GM12872 (cell line): Measurements from ENCODE around the gene RCSD1.

Source experiments
- TF ChIP-seq, protein P1 (sequence below): IDR thresholded peaks from 3 replicates; pipeline ENCODE4 v1.5.1; 2011; ENCODE audit warnings: low read depth, mild to moderate bottlenecking, low read length, moderate library complexity; ENCODE audit not compliant: insufficient read depth

The RCSD1 gene

DNA sequence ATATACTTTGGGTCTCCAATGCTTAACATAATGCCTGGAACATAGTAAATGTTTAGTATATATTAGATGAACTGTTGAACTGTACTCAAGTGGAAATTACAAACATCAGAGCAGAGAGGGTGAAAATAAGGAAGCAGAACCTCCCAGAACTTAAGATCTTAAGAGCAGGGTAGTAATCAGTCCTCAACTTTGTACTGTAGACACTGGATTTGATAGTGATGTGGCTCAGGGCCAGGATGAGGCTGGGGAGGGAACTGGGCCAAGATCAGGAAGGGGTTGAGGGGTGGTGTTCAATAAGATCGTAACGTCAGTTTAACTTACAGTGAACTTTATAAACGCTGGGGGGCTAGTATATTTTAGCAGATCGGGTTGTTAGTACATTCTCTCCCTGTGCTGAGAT, 107.1 kb downstream of the RCSD1 start:
- TF ChIP-seq, protein P1, sequence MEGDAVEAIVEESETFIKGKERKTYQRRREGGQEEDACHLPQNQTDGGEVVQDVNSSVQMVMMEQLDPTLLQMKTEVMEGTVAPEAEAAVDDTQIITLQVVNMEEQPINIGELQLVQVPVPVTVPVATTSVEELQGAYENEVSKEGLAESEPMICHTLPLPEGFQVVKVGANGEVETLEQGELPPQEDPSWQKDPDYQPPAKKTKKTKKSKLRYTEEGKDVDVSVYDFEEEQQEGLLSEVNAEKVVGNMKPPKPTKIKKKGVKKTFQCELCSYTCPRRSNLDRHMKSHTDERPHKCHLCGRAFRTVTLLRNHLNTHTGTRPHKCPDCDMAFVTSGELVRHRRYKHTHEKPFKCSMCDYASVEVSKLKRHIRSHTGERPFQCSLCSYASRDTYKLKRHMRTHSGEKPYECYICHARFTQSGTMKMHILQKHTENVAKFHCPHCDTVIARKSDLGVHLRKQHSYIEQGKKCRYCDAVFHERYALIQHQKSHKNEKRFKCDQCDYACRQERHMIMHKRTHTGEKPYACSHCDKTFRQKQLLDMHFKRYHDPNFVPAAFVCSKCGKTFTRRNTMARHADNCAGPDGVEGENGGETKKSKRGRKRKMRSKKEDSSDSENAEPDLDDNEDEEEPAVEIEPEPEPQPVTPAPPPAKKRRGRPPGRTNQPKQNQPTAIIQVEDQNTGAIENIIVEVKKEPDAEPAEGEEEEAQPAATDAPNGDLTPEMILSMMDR = no peak

DNA sequence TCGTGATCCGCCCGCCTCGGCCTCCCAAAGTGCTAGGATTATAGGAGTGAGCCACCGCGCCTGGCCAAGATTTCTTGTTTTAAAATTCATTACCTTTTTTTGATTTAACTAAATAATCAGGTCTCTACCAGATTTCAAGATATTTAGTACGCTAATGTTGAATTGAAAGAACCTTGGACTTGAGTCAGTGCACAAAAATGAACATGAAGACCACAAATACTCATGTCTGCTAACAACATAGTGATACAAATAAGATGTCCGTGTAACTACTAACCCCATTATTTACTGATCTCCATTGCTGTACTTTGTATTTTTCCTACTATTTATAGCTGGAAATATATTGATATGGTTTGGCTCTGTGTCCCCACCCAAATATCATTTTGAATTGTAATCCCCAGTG, 108.1 kb downstream of the RCSD1 start:
- TF ChIP-seq, protein P1 = no peak

DNA sequence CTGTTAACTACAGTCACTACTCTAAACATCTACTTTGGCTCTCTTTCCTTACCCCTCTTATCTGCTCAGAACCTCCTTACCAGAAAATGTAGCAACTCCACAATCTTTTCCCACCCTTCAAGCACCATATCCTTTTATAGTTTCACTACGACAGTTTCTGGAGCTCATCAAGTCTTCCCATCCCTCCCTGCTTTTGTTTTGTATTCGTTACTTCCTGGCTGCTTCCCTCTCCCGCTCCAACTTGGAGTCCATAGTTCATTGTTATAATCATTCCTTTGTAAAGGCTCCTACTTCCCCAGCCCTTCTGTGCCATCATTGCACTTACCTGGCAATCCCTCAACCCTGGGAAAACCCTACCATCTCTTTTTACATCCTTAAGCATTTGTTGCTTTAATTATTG, 109.7 kb downstream of the RCSD1 start:
- TF ChIP-seq, protein P1 = no peak

DNA sequence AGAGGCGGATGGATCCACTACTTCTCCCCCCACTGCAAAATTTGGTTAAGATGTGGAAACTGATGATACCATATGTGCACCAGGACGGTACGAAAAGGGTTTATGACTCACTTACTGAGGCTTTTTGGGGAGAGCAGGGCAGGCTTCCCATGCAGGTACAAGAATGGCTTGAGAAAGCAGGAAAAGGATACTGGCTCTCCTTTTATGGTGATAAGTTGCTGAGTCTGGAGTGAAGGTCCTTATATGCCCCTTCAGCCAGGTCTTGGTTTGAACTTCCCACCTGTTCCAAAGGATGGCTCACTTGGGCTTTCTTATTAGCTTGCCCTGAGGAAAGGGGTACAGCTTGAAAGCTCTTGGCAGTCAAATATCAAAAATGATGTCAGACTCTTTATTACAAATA, 114.9 kb downstream of the RCSD1 start:
- TF ChIP-seq, protein P1 = no peak

DNA sequence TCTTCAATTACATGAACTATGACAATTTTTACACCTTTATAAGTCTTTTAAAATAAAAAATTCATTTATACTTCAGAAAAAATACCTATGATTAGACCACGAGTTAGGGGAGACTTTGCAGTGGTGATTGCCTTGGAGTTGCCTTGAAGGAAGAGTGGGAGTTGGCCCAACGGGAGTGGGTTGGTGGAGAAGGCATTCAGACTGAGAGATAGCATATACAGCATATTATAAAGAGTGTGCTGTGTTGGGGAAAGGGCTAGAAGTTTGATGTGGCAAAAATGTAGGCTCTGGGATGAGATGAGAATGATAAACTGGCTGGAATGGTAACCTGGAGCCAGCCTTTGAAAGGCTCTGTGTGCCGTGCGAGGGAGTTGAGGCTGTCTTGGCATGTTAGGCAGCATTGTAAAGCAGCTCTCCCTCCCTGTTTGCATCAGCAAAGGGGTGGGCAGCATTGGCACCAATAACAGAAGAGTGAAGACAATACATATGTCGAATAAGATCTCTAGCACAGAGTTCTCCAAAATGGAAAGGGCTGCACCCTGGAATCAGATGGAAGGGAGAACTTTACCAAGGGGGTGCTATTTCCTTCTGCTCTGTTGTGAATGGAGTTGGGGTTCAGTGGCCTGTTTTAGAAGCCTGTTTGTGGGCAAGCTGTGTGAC, 116.1 kb downstream of the RCSD1 start:
- TF ChIP-seq, protein P1 = no peak

DNA sequence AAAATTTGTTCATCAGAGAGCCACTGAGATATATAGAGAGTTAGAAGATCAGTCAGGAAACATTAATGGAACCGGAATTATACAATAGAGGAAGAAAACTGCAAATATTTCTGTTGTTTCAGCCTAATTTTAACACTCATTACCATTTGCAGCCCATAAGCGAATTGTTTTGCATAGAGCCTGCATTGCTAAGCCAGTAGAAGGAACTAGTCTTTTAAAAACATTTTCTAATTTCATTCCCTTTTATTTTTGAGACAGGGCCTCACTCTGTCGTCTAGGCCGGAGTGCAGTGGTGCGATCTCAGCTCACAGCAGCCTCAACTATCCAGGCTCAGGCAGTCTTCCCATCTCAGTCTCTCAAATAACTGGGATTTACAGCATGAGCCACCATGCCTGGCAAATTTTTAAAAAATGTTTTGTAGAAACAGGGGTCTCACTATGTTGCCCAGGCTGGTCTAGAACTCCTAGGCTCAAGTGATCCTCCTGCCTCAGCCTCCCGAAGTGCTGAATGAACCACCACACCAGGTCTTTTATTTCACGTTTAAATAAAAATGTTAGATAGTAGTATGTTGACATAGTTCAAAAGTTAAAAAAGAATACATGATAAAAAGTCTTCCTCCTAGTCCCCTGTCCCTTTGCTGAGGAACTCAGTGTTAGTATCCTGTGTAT, 117.1 kb downstream of the RCSD1 start:
- TF ChIP-seq, protein P1 = no peak

DNA sequence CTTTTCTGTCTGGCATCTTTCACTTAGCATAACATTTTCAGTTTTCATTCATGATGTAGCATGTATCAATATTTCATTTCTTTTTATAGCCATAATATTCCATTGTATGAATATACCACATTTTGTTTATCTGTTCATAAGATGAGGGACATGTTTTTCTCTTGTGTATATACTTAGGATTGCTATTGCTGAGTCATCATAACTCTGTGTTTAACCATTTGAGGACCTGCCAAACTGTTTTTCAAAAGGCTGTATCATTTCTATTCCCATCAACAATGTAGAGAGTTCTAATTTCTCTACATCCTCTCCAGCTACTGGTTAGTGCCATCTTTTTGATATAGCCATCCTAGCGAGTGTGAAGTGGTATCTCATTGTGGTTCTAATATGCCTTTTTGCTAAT, 118.0 kb downstream of the RCSD1 start:
- TF ChIP-seq, protein P1 = no peak
